ENCODE measurements around the gene UBTF.

GRCh38 chr17:44171931-44172455, 47.5 kb downstream of the UBTF start:
- TF ChIP-seq, protein P1, sequence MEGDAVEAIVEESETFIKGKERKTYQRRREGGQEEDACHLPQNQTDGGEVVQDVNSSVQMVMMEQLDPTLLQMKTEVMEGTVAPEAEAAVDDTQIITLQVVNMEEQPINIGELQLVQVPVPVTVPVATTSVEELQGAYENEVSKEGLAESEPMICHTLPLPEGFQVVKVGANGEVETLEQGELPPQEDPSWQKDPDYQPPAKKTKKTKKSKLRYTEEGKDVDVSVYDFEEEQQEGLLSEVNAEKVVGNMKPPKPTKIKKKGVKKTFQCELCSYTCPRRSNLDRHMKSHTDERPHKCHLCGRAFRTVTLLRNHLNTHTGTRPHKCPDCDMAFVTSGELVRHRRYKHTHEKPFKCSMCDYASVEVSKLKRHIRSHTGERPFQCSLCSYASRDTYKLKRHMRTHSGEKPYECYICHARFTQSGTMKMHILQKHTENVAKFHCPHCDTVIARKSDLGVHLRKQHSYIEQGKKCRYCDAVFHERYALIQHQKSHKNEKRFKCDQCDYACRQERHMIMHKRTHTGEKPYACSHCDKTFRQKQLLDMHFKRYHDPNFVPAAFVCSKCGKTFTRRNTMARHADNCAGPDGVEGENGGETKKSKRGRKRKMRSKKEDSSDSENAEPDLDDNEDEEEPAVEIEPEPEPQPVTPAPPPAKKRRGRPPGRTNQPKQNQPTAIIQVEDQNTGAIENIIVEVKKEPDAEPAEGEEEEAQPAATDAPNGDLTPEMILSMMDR (conservative IDR thresholded peaks at IDR 0.05), result no peak
- TF ChIP-seq ZFX (IDR thresholded peaks at IDR 0.05), result no peak
